CD4-positive, alpha-beta memory T cell (primary cell): Measurements from ENCODE around the gene UNC80. TPM values are rescaled to one million over a fixed set of nuclear protein-coding genes. Genes with fewer than 3 reads are reported as not detected.

Experiments
- CTCF ChIA-PET: fragments of 350-600 bp; sonication (Branson Sonifier 250); formaldehyde crosslinking; loops from one replicate; lab custom pipeline; 2021; ENCODE audit warnings: inconsistent platforms; ENCODE audit not compliant: partially characterized antibody; lab: Charles Lee
- POLR2A ChIA-PET: fragments of 350-600 bp; sonication (Branson Sonifier 250); formaldehyde crosslinking; loops from one replicate; lab custom pipeline; 2021; ENCODE audit not compliant: partially characterized antibody; lab: Charles Lee
- DNase-seq, 5 donors: peaks; one replicate each; pipeline versions ENCODE4 v3.0.0 to v3.0.0-alpha.2; 2020 to 2022; ENCODE audit warnings: mixed read lengths in 1 of 5
- H3K27ac ChIP-seq: one replicate; pipeline ENCODE4 v1.7.0; 2013; ENCODE audit warnings: low read depth, low read length
- H3K27me3 ChIP-seq: 2 replicates; pipeline ENCODE4 v1.7.0; 2013; ENCODE audit warnings: mild to moderate bottlenecking, low read length, moderate library complexity; ENCODE audit not compliant: insufficient read depth
- H3K36me3 ChIP-seq: 2 replicates; pipeline ENCODE4 v1.7.0; 2013; ENCODE audit warnings: mild to moderate bottlenecking, low read length, moderate library complexity; ENCODE audit not compliant: insufficient read depth
- H3K4me1 ChIP-seq: 2 replicates; pipeline ENCODE4 v1.7.0; 2013; ENCODE audit warnings: mild to moderate bottlenecking, low read length, moderate library complexity; ENCODE audit not compliant: insufficient read depth
- H3K4me3 ChIP-seq, 2 donors: one replicate each; pipeline ENCODE4 v1.7.0; 2013; ENCODE audit warnings: low read length in 2 of 2, mild to moderate bottlenecking in 1 of 2
- H3K9me3 ChIP-seq, 2 donors: one replicate each; pipeline ENCODE4 v1.7.0; 2013; ENCODE audit warnings: low read length in 2 of 2, control low read depth in 1 of 2; ENCODE audit not compliant: control insufficient read depth in 1 of 2
- H3K27ac Mint-ChIP-seq, 7 donors: one replicate each; pipeline ENCODE4 v1.8.0; 2020 to 2021; ENCODE audit warnings: mixed read lengths in 7 of 7, mild to moderate bottlenecking in 6 of 7, inconsistent platforms in 3 of 7, moderate library complexity in 3 of 7
- H3K27me3 Mint-ChIP-seq, 2 donors: one replicate each; pipeline ENCODE4 v1.8.0; 2020 to 2021; ENCODE audit warnings: mixed read lengths in 2 of 2
- H3K36me3 Mint-ChIP-seq, 2 donors: one replicate each; pipeline ENCODE4 v1.8.0; 2020 to 2021; ENCODE audit warnings: mixed read lengths in 2 of 2, inconsistent platforms in 1 of 2, mild to moderate bottlenecking in 1 of 2
- H3K4me1 Mint-ChIP-seq, 4 donors: one replicate each; pipeline ENCODE4 v1.8.0; 2020 to 2021; ENCODE audit warnings: mixed read lengths in 4 of 4, mild to moderate bottlenecking in 1 of 4
- H3K4me3 Mint-ChIP-seq, 8 donors: one replicate each; pipeline ENCODE4 v1.8.0; 2020 to 2021; ENCODE audit warnings: mixed read lengths in 8 of 8, mild to moderate bottlenecking in 7 of 8, moderate library complexity in 6 of 8, inconsistent platforms in 3 of 8
- H3K9me3 Mint-ChIP-seq, 8 donors: one replicate each; pipeline ENCODE4 v1.8.0; 2020 to 2021; ENCODE audit warnings: mixed read lengths in 8 of 8, mild to moderate bottlenecking in 5 of 8, inconsistent platforms in 3 of 8, moderate library complexity in 1 of 8
- intact Hi-C: fragments of 100-400 bp; cut with micrococcal nuclease; formaldehyde crosslinking; loops from one replicate; pipeline ENCODE4 v1.15.1; 2023
- polyA plus RNA-seq, 2 donors: library from polyadenylated mRNA; unstranded; fragments of 300-500 nt; fragmentation: Illumina TruSeq; gene quantifications; one replicate each; pipeline ENCODE4 v1.2.3, GENCODE V29; 2021
- total RNA-seq, 2 experiments: library from RNA; stranded (reverse); gene quantifications; one replicate each; pipeline ENCODE4 v1.2.3, GENCODE V29; 2021

Gene UNC80
- total and polyA plus RNA-seq, 4 experiments from 2014 or later: not detected

GRCh38 chr2:209908511-209908910, 136.9 kb downstream of the UNC80 start:
- CTCF ChIA-PET: no interaction called here

GRCh38 chr2:209911486-209911885, 139.9 kb downstream of the UNC80 start:
- H3K27ac ChIP-seq: no peak overlapping the region
- H3K9me3 Mint-ChIP-seq: peaks cover 0 to 7% (median under 1%) of the 10 kb centered on the region in 8 donors
- H3K4me1 Mint-ChIP-seq: no peaks in the 10 kb centered on the region
- H3K4me1 ChIP-seq: no peaks in the 10 kb centered on the region
- no peaks in the 10 kb centered on the region for H3K27me3 ChIP-seq
- no peaks in the 10 kb centered on the region for H3K36me3 ChIP-seq
- DNase-seq: no peak
- H3K9me3 ChIP-seq: no peaks in the 10 kb centered on the region
- H3K4me3 Mint-ChIP-seq: no peak overlapping the region
- intact Hi-C loops: no loop called here
- H3K27me3 Mint-ChIP-seq: peaks cover 1 to 5% of the 10 kb centered on the region in 2 donors
- ChIA-PET CTCF (no interaction called here), POLR2A (no interaction called here)
- H3K27ac Mint-ChIP-seq: no peak overlapping the region
- H3K36me3 Mint-ChIP-seq: no peaks in the 10 kb centered on the region
- no peak overlapping the region for H3K4me3 ChIP-seq

More at GRCh38 chr2:209908511-209908910, 136.9 kb downstream of the UNC80 start:
- H3K4me1 ChIP-seq: no peaks in the 10 kb centered on the region
- peaks cover 1 to 3% of the 10 kb centered on the region in 2 donors for H3K27me3 Mint-ChIP-seq
- no peak overlapping the region for H3K4me3 ChIP-seq
- POLR2A ChIA-PET: no interaction called here
- no peaks in the 10 kb centered on the region for H3K27me3 ChIP-seq
- peaks cover 0 to 7% (median under 1%) of the 10 kb centered on the region in 8 donors for H3K9me3 Mint-ChIP-seq
- H3K4me3 Mint-ChIP-seq: no peak overlapping the region
- H3K36me3 Mint-ChIP-seq: no peaks in the 10 kb centered on the region
- no peak for DNase-seq
- H3K36me3 ChIP-seq: no peaks in the 10 kb centered on the region
- H3K27ac Mint-ChIP-seq: no peak overlapping the region
- no peaks in the 10 kb centered on the region for H3K9me3 ChIP-seq
- intact Hi-C loops: no loop called here
- H3K4me1 Mint-ChIP-seq: no peaks in the 10 kb centered on the region
- H3K27ac ChIP-seq: no peak overlapping the region

- H3K4me1 ChIP-seq: no peaks in the 10 kb centered on the region
- no peaks in the 10 kb centered on the region for H3K27me3 ChIP-seq
- no peak overlapping the region for H3K4me3 Mint-ChIP-seq
- intact Hi-C loops: no loop called here
- H3K27me3 Mint-ChIP-seq: peaks cover 1 to 5% of the 10 kb centered on the region in 2 donors
- no peaks in the 10 kb centered on the region for H3K36me3 ChIP-seq
- DNase-seq: no peak
- ChIA-PET CTCF (interaction anchor here (0.6 to 0.7 kb wide), 2 partner anchors 47 to 216 kb away, joined by 3 to 4 read pairs; no protein-coding TSS in a partner anchor), POLR2A (no interaction called here)
- H3K36me3 Mint-ChIP-seq: no peaks in the 10 kb centered on the region
- no peak overlapping the region for H3K4me3 ChIP-seq
- H3K4me1 Mint-ChIP-seq: no peaks in the 10 kb centered on the region
- H3K9me3 Mint-ChIP-seq: peaks cover 0 to 7% (median under 1%) of the 10 kb centered on the region in 8 donors
- H3K27ac Mint-ChIP-seq: no peak overlapping the region
- H3K27ac ChIP-seq: no peak overlapping the region
- H3K9me3 ChIP-seq: no peaks in the 10 kb centered on the region
These were observed 142.2 kb downstream of the UNC80 start for GRCh38 chr2:209913786-209914345.

- ChIA-PET CTCF (no interaction called here), POLR2A (no interaction called here)
- H3K4me3 Mint-ChIP-seq: no peak overlapping the region
These were observed 145.6 kb downstream of the UNC80 start for GRCh38 chr2:209917154-209917771.

GRCh38 chr2:209918251-209918650, 146.6 kb downstream of the UNC80 start:
- H3K4me3 ChIP-seq: no peak overlapping the region
- H3K4me3 Mint-ChIP-seq: no peak overlapping the region
- DNase-seq: no peak
- no peaks in the 10 kb centered on the region for H3K27me3 ChIP-seq
- no peaks in the 10 kb centered on the region for H3K4me1 Mint-ChIP-seq
- ChIA-PET POLR2A (no interaction called here), CTCF (no interaction called here)
- no peaks in the 10 kb centered on the region for H3K9me3 ChIP-seq
- H3K9me3 Mint-ChIP-seq: no peaks in the 10 kb centered on the region
- no peaks in the 10 kb centered on the region for H3K36me3 Mint-ChIP-seq
- no peak overlapping the region for H3K27ac Mint-ChIP-seq
- H3K4me1 ChIP-seq: no peaks in the 10 kb centered on the region
- peaks cover 4 to 5% of the 10 kb centered on the region in 2 donors for H3K27me3 Mint-ChIP-seq
- H3K27ac ChIP-seq: no peak overlapping the region
- intact Hi-C loops: no loop called here
- no peaks in the 10 kb centered on the region for H3K36me3 ChIP-seq

More at GRCh38 chr2:209917154-209917771, 145.6 kb downstream of the UNC80 start:
- Histone ChIP-seq H3K36me3 (no peaks in the 10 kb centered on the region), H3K27me3 (no peaks in the 10 kb centered on the region), H3K4me1 (no peaks in the 10 kb centered on the region), H3K9me3 (no peaks in the 10 kb centered on the region), H3K27ac (no peak overlapping the region), H3K4me3 (no peak overlapping the region)
- Mint-ChIP-seq H3K9me3 (no peaks in the 10 kb centered on the region), H3K27me3 (peaks cover 4 to 5% of the 10 kb centered on the region in 2 donors), H3K27ac (no peak overlapping the region), H3K36me3 (no peaks in the 10 kb centered on the region), H3K4me1 (no peaks in the 10 kb centered on the region)
- intact Hi-C loops: no loop called here
- DNase-seq: no peak

- Histone ChIP-seq H3K9me3 (no peaks in the 10 kb centered on the region), H3K27ac (no peak overlapping the region), H3K4me3 (no peak overlapping the region), H3K27me3 (no peaks in the 10 kb centered on the region), H3K36me3 (no peaks in the 10 kb centered on the region), H3K4me1 (no peaks in the 10 kb centered on the region)
- H3K4me3 Mint-ChIP-seq: no peak overlapping the region
- H3K27ac Mint-ChIP-seq: no peak overlapping the region
- peaks cover 5 to 7% of the 10 kb centered on the region in 2 donors for H3K27me3 Mint-ChIP-seq
- intact Hi-C loops: no loop called here
- peaks cover 0 to 2% (median 0%) of the 10 kb centered on the region in 8 donors for H3K9me3 Mint-ChIP-seq
- CTCF ChIA-PET: no interaction called here
- no peaks in the 10 kb centered on the region for H3K36me3 Mint-ChIP-seq
- H3K4me1 Mint-ChIP-seq: no peaks in the 10 kb centered on the region
- POLR2A ChIA-PET: no interaction called here
- DNase-seq: no peak
These were observed 150.5 kb downstream of the UNC80 start for GRCh38 chr2:209922116-209922515.

GRCh38 chr2:209929369-209929768, 157.7 kb downstream of the UNC80 start:
- Mint-ChIP-seq H3K27ac (no peak overlapping the region), H3K4me1 (no peaks in the 10 kb centered on the region), H3K36me3 (no peaks in the 10 kb centered on the region), H3K4me3 (no peak overlapping the region), H3K27me3 (peaks cover 4 to 9% of the 10 kb centered on the region in 2 donors), H3K9me3 (peaks cover 0 to 2% (median 0%) of the 10 kb centered on the region in 8 donors)
- no peaks in the 10 kb centered on the region for H3K27me3 ChIP-seq
- intact Hi-C loops: no loop called here
- no peak overlapping the region for H3K27ac ChIP-seq
- no peak overlapping the region for H3K4me3 ChIP-seq
- H3K9me3 ChIP-seq: no peaks in the 10 kb centered on the region
- no peaks in the 10 kb centered on the region for H3K4me1 ChIP-seq
- DNase-seq: no peak
- ChIA-PET CTCF (no interaction called here), POLR2A (no interaction called here)
- no peaks in the 10 kb centered on the region for H3K36me3 ChIP-seq
